DND-41 (cell line): ENCODE results near the gene INSC.

ENCODE experiments used
- ATAC-seq: fragments of 200-7000 bp; cut with Tn5 transposase; 3 replicates; pipeline ENCODE4 v1.9.1; 2021; ENCODE audit warnings: low read depth; ENCODE audit not compliant: insufficient read depth
- DNase-seq: peaks from one replicate; pipeline ENCODE4 v3.0.0-alpha.2; 2020
- H2AFZ ChIP-seq: 2 replicates; pipeline ENCODE4 v1.6.0; 2012; ENCODE audit warnings: low read depth, low read length
- H3K27ac ChIP-seq: 2 replicates; pipeline ENCODE4 v1.5.1; 2012; ENCODE audit warnings: low read length, inconsistent platforms
- H3K27me3 ChIP-seq: fragments of 200-600 bp; sonication (generic); 2 replicates; pipeline ENCODE4 v1.6.0; 2012; ENCODE audit warnings: low read length, mild to moderate bottlenecking, inconsistent platforms; ENCODE audit not compliant: insufficient read depth, poor library complexity
- H3K36me3 ChIP-seq: 2 replicates; pipeline ENCODE4 v1.5.1; 2012; ENCODE audit warnings: low read length, inconsistent platforms; ENCODE audit not compliant: insufficient read depth
- H3K4me1 ChIP-seq: 2 replicates; pipeline ENCODE4 v1.5.1; 2012; ENCODE audit warnings: mild to moderate bottlenecking, low read length; ENCODE audit not compliant: insufficient read depth
- H3K4me2 ChIP-seq: 2 replicates; pipeline ENCODE4 v1.6.0; 2012; ENCODE audit warnings: mild to moderate bottlenecking, moderate library complexity, low read length, inconsistent platforms; ENCODE audit not compliant: insufficient read depth
- H3K4me3 ChIP-seq, 2 experiments: fragments of 200-600 bp in 1 of 2; shearing (Covaris generic) in 1 of 2; 2 replicates each; pipeline ENCODE4 v1.5.1; 2012 to 2016; ENCODE audit warnings: inconsistent platforms in 2 of 2, low read length in 2 of 2, mild to moderate bottlenecking in 2 of 2, low read depth in 1 of 2, moderate library complexity in 1 of 2
- H3K79me2 ChIP-seq: 2 replicates; pipeline ENCODE4 v1.6.0; 2012; ENCODE audit warnings: low read length, inconsistent platforms; ENCODE audit not compliant: insufficient read depth
- H3K9ac ChIP-seq: 2 replicates; pipeline ENCODE4 v1.6.0; 2012; ENCODE audit warnings: low read depth, mild to moderate bottlenecking, inconsistent platforms, low read length, moderate library complexity
- H3K9me3 ChIP-seq: 2 replicates; pipeline ENCODE4 v1.5.1; 2012; ENCODE audit warnings: low read length, moderate library complexity, mild to moderate bottlenecking, inconsistent platforms; ENCODE audit not compliant: insufficient read depth, severe bottlenecking
- H4K20me1 ChIP-seq: 2 replicates; pipeline ENCODE4 v1.6.0; 2012; ENCODE audit warnings: low read length; ENCODE audit not compliant: insufficient read depth
- CTCF ChIP-seq: IDR thresholded peaks from 2 replicates; pipeline ENCODE4 v1.5.1; 2012; ENCODE audit warnings: borderline replicate concordance, low read length, moderate library complexity, mild to moderate bottlenecking; ENCODE audit not compliant: poor library complexity, severe bottlenecking; ENCODE audit errors: extremely low read depth
- EZH2 ChIP-seq: IDR thresholded peaks from 3 replicates; pipeline ENCODE4 v1.6.1; 2012; ENCODE audit warnings: borderline replicate concordance, low read depth, mild to moderate bottlenecking, moderate library complexity, low read length, inconsistent platforms; ENCODE audit not compliant: severe bottlenecking

The INSC gene

GRCh38 chr11:15275141-15275540, 160.4 kb downstream of the INSC start:
- DNase-seq (no peak), ATAC-seq (no peak)
- no peaks in the 10 kb centered on the region for H4K20me1 ChIP-seq
- no peaks in the 10 kb centered on the region for H3K4me1 ChIP-seq
- H3K79me2 ChIP-seq: no peaks in the 10 kb centered on the region
- H2AFZ ChIP-seq: no peak overlapping the region
- no peaks in the 10 kb centered on the region for H3K9me3 ChIP-seq
- TF ChIP-seq EZH2: no peak
- TF ChIP-seq CTCF: no peak
- H3K4me2 ChIP-seq: no peak overlapping the region
- no peak overlapping the region for H3K27ac ChIP-seq
- no peak overlapping the region for H3K9ac ChIP-seq
- H3K27me3 ChIP-seq: peaks cover 39% of the 10 kb centered on the region
- H3K36me3 ChIP-seq: no peaks in the 10 kb centered on the region
- no peak overlapping the region for H3K4me3 ChIP-seq

GRCh38 chr11:15276621-15277020, 161.9 kb downstream of the INSC start:
- DNase-seq: no peak
- H3K9ac ChIP-seq: no peak overlapping the region

GRCh38 chr11:15278128-15278527, 163.4 kb downstream of the INSC start:
- no peak overlapping the region for H2AFZ ChIP-seq
- H3K4me2 ChIP-seq: no peak overlapping the region
- no peaks in the 10 kb centered on the region for H3K36me3 ChIP-seq
- no peak overlapping the region for H3K4me3 ChIP-seq
- no peak overlapping the region for H3K27ac ChIP-seq
- H3K4me1 ChIP-seq: no peaks in the 10 kb centered on the region
- DNase-seq: no peak
- H3K9ac ChIP-seq: no peak overlapping the region
- no peaks in the 10 kb centered on the region for H4K20me1 ChIP-seq
- H3K27me3 ChIP-seq: peaks cover 48% of the 10 kb centered on the region
- no peak for ATAC-seq
- H3K9me3 ChIP-seq: no peaks in the 10 kb centered on the region
- no peaks in the 10 kb centered on the region for H3K79me2 ChIP-seq
- TF ChIP-seq EZH2: no peak
- TF ChIP-seq CTCF: no peak

More at GRCh38 chr11:15276621-15277020, 161.9 kb downstream of the INSC start:
- Histone ChIP-seq H3K4me1 (no peaks in the 10 kb centered on the region), H2AFZ (no peak overlapping the region), H3K4me3 (no peak overlapping the region), H3K27me3 (peaks cover 42% of the 10 kb centered on the region), H3K4me2 (no peak overlapping the region), H3K36me3 (no peaks in the 10 kb centered on the region), H4K20me1 (no peaks in the 10 kb centered on the region), H3K79me2 (no peaks in the 10 kb centered on the region), H3K9me3 (no peaks in the 10 kb centered on the region), H3K27ac (no peak overlapping the region)
- no peak for ATAC-seq
- TF ChIP-seq EZH2 (no peak), CTCF (peak; percentile 41)

GRCh38 chr11:15280393-15280792, 165.7 kb downstream of the INSC start:
- H3K27me3 ChIP-seq: peaks cover 36% of the 10 kb centered on the region
- no peaks in the 10 kb centered on the region for H4K20me1 ChIP-seq
- DNase-seq (no peak), ATAC-seq (no peak)
- H3K9ac ChIP-seq: no peak overlapping the region
- no peak overlapping the region for H3K4me2 ChIP-seq
- no peak overlapping the region for H3K27ac ChIP-seq
- H3K4me3 ChIP-seq: no peak overlapping the region
- no peak overlapping the region for H2AFZ ChIP-seq
- H3K36me3 ChIP-seq: no peaks in the 10 kb centered on the region
- no peaks in the 10 kb centered on the region for H3K9me3 ChIP-seq
- no peaks in the 10 kb centered on the region for H3K4me1 ChIP-seq
- H3K79me2 ChIP-seq: no peaks in the 10 kb centered on the region
- TF ChIP-seq CTCF (no peak), EZH2 (no peak)
